Left lobe of liver (tissue), 2 donors: Measurements from ENCODE around the gene HSD17B11. TPM values are rescaled to one million over a fixed set of nuclear protein-coding genes. Genes with fewer than 3 reads are reported as not detected.
"Not testable (repeated sequence)": the region's sequence is repeated elsewhere in the genome, so short reads cannot be mapped to it uniquely, and the experiment has no call there.

Experiments used
- ATAC-seq: fragments of 200-7000 bp; cut with Tn5 transposase; one replicate; pipeline ENCODE4 v1.9.1; 2020; ENCODE audit warnings: mild to moderate bottlenecking, moderate library complexity
- DNase-seq: peaks from one replicate; pipeline ENCODE4 v3.0.0-alpha.2; 2020; ENCODE audit warnings: low spot score
- total RNA-seq: library from RNA; stranded (reverse); gene quantifications from one replicate; pipeline ENCODE4 v1.2.1, GENCODE V29; 2021
- donor health status: DM: no; HTN: no; CAD: no; lungs with moderate emphysema.
- donor health status: DM: no; HTN: yes; CAD: no.

HSD17B11 gene
- total RNA-seq, 1 donor from 2014 or later = 135 TPM

- ATAC-seq = no peak
- DNase-seq = no peak
Measured at GRCh38 chr4:87406462-87406861, 15.5 kb upstream of the HSD17B11 start.

DNA sequence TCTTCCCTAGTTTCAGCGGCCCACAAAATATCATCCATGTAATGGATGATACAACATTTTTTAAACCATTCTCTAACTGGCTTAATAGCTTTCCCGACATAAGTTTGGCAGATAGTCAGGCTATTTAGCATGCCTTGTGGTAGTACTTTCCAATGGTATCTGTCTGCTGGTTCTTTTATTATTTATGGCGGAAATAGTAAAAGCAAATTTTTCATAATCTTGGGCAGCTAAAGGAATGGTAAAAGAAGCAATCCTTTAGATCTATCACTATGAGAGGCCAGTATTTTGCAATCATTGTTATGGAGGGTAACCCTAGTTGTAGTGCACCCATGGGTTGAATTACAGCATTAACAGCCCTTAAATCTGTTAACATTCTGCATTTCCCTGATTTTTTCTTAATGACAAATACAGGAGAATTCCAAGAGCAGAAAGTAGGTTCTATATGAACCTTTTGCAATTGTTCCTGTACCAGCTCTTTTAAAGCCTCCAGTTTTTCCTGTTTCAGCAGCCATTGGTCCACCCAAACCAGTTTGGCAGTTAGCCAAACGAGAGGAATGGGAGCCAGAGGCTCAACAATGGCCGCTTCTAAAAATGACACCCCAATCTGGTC is 14.3 kb upstream of the HSD17B11 start:
- no peak for DNase-seq
- no peak for ATAC-seq

DNA sequence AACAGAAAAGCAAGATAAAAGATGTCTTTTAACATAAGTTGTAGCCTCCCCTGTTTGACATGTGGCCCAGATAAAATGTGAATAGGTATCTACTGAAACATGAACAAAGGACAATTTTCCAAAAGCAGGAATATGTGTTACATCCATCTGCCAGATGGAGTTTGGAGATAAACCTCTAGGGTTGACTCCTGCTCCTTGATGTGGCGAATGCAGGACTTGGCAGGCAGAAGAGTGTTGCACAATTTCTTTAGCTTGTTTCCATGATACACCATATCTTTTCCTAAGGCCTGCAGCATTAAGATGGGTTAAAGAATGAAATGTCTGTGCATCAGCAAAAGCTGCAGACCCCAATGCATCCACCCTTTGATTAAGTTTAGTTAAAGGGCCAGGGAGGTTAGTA is 12.7 kb upstream of the HSD17B11 start:
- not testable (repeated sequence) for ATAC-seq, DNase-seq

DNA sequence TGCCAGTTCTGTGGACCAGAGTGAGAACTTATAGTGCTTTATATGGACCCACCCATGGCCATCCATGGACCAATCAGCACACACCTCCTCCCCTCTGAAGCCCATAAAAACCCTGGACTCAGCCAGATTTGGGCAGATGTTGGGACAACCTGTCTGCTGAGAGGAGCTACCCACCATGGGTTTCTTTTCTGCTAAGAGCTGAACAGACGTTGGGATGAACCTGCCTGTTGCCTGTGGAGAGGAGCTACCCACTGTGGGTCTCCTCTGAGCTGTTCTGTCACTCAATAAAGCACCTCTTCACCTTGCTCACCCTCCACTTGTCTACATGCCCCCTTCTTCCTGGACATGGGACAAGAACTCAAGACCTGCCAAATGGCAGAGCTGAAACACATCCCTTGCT is 9.0 kb upstream of the HSD17B11 start:
- ATAC-seq (no peak), DNase-seq (no peak)

- ATAC-seq (peak; percentile 49), DNase-seq (no peak)
Measured at GRCh38 chr4:87399148-87399547, 8.2 kb upstream of the HSD17B11 start.

GRCh38 chr4:87395851-87396250 is 4.9 kb upstream of the HSD17B11 start:
- DNase-seq = not testable (repeated sequence)

GRCh38 chr4:87395073-87395472 is 4.1 kb upstream of the HSD17B11 start:
- not testable (repeated sequence) for ATAC-seq, DNase-seq

More at GRCh38 chr4:87395851-87396250, 4.9 kb upstream of the HSD17B11 start:
- ATAC-seq = not testable (repeated sequence)

DNA sequence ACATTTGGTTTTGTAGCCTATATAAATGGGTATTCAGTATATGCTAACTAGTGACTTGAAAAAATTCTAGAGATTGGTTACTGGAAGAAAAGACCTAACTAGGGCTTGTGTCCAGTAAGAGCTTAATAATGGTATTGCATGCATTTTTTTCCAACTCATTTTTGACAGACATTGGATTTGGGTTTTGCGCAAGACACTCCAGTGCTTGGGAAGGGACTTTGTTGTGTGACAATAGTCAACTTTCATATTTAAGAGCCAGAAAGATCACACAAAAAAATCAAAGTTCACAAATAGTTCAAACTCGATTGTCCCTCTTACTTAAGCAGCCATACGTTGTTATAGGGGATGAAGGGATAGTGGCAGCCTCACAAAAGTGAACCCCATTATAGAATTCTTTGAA is 1.2 kb upstream of the HSD17B11 start:
- ATAC-seq = no peak

DNA sequence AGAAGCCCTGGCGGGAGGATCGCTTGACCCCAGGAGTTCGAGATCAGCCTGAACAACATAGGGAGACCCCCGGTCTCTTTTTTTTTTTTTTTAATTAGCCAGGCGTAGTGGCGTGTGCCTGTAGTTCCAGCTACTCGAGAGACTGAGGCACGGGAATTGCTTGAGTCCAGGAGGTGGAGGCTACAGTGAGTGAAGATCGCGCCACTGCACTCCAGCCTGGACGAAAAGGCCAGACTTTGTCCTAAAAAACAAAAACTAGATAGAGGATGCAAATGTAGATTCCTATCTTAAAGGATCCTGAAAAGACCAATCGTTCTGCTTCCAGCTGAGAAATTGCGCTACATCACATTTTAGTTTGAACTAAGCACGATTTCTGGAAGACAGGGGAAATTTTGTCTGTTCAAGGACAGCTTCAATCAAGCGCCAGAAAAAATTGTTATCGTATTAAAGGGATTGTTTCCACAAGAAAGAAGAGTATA is 627 bp upstream of the HSD17B11 start:
- DNase-seq (no peak), ATAC-seq (peak; percentile 39)

More for the DNA sequence above, 1.2 kb upstream of the HSD17B11 start:
- no peak for DNase-seq

- DNase-seq (no peak), ATAC-seq (no peak)
Measured at GRCh38 chr4:87390551-87390890, 467 bp downstream of the HSD17B11 start.

DNA sequence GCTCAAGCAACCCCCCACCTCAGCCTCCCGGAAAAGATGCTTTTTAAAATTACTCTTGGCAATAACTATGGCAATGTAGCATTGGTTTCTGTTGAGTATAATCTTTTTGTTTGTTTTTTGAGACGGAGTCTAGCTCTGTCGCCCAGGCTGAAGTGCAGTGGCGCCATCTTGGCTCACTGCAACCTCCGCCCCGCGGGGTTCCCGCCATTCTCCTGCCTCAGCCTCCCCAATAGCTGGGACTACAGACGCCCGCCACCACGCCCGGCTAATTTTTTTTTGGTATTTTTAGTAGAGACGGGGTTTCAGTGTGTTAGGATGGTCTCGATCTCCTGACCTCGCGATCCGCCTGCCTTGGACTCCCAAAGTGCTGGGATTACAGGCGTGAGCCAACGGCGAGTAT is 933 bp downstream of the HSD17B11 start:
- ATAC-seq = peak; percentile 6
- not testable (repeated sequence) for DNase-seq

DNA sequence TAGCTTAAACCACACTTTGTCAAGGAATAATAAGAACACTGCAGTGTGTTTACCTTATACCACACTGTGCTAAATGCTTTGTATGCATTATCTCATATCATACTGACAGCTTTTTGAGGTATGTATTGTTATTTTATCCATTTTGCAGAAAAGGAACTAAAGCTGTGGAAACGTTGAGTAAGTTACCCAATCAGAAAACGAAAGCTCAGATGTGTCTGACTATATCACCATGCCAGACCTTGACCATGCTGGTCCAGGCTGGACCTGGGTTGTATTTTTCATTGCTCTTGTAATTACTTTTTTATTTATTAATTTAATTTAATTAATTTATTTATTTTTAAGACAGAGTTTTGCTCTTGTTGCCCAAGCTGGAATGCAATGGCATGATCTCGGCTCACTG is 2.1 kb downstream of the HSD17B11 start:
- DNase-seq (no peak), ATAC-seq (no peak)

DNA sequence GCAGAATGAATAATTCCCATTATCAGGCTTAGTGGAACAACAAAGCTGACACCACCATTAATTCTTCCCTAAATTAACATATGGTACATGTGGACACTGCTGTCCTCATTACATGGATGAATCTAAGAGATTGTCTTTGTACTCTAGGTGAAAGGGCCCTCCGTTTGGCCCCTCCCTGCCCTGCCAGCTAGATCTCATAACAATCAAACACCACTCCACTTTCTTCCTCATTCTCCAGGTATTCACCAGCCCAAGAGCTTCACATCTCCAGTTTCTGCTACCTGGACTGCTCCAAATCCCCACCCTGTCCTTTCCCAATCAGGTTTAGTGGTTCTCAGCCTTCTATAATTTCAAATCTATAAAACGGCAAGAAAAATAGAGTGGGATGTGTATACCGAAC is 3.8 kb downstream of the HSD17B11 start:
- peak; percentile 26 for ATAC-seq

GRCh38 chr4:87384466-87385132 is 6.4 kb downstream of the HSD17B11 start:
- not testable (repeated sequence) for DNase-seq, ATAC-seq

More for the DNA sequence above, 3.8 kb downstream of the HSD17B11 start:
- no peak for DNase-seq

GRCh38 chr4:87382931-87383330 is 8.1 kb downstream of the HSD17B11 start:
- peak; percentile 61 for ATAC-seq

GRCh38 chr4:87382116-87382515 is 8.9 kb downstream of the HSD17B11 start:
- no peak for DNase-seq
- peak; percentile 71 for ATAC-seq

More at GRCh38 chr4:87382931-87383330, 8.1 kb downstream of the HSD17B11 start:
- no peak for DNase-seq

DNA sequence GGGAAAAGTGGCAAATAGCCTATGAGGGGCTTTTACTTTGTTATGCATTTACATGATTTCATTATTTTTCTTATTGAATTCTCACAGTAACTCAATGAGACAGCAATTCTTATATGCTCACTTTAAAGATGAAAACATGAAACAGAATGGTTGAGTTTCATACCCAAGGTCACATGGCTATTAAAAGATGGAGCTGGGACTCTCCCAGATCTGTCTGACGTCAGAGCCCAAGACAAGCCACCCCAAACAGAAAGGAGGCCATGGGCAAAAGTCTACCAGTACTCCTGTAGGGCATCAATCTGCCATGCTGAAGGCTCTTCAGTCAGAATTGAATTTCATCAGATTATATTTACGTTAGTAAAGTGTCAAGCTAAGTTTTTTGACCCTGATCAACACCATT is 13.2 kb downstream of the HSD17B11 start:
- ATAC-seq (no peak), DNase-seq (no peak)

DNA sequence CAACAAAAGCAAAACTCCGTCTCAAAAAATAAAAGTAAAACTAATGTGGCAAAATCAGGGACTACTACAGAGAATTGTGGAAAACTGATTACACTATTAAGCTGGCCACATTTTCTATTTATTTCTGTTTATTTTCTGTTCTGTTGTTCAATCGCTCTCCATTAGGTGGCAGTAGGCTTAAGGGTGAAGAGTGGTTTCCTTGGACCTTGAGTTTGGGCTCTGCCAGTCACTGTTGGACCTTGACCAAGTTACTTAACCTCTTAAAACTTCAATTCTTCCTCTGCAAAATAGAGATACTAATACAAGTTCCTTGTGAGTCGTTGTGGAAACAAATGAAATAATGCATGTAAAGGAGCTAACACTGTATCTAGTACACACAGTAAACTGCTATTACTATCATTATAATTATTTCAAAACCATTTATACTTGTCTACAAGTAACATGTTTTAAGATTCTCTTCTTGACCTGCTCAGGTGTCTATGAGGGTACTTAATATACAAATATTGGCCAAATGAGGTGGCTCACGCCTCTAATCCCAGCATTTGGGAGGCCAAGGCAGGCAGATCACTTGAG is 15.2 kb downstream of the HSD17B11 start:
- DNase-seq = no peak
- peak; percentile 95 for ATAC-seq

DNA sequence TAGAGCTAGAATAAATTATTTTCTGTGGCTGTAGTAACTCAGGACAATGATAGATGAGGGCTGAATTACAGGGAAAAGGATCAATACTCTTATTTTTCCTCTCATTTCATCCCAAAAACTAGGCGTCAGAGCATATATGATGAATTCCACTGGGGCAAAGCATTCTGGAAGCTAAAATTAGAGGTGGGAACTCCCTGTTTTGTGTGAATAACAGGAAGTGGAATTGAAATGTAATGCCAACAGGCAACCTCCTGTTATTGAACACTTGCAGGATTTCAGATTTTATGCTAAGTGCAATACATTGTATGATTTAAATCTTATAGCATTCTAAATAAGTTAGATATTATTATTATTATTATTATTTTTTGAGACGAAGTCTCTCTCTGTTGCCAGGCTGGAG is 20.9 kb downstream of the HSD17B11 start:
- DNase-seq = no peak
- no peak for ATAC-seq

- ATAC-seq (no peak), DNase-seq (no peak)
Measured at GRCh38 chr4:87366521-87367162, 24.3 kb downstream of the HSD17B11 start.

GRCh38 chr4:87365348-87365747 is 25.6 kb downstream of the HSD17B11 start:
- no peak for ATAC-seq

DNA sequence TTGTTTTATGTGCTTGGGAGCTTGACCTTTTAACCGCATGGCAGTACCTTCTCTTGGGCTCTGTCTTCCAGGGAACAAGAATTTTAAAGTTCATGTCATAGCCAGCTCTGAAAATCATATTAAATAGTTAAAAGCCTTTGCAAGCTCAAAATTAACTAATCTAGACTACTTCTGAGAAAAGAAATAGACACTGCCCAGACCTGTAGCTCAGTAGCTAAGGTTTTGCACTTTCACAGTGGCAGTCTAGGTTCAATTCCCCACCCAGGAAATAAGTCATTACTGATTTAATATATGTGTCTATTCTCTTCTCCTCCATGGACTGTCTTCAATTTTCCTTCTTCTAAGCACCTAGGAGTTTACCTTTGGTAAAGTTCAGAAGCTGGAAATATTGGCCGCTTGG is 27.4 kb downstream of the HSD17B11 start:
- no peak for DNase-seq
- no peak for ATAC-seq

More at GRCh38 chr4:87365348-87365747, 25.6 kb downstream of the HSD17B11 start:
- DNase-seq = no peak
